Effector memory CD8-positive, alpha-beta T cell (primary cell): ENCODE results near the gene RELL1.

Source experiments
- ATAC-seq: fragments of 150-1000 bp; cut with Tn5 transposase; replicated peaks from 2 replicates; pipeline ENCODE4 v1.10.0; 2021; ENCODE audit warnings: mild to moderate bottlenecking, moderate library complexity
- DNase-seq, 3 experiments: peaks; one replicate each; pipeline ENCODE4 v3.0.0; 2021
- H3K27ac Mint-ChIP-seq, 2 donors: one replicate each; pipeline ENCODE4 v1.8.0; 2022; ENCODE audit warnings: mild to moderate bottlenecking in 2 of 2, mixed read lengths in 2 of 2, moderate library complexity in 2 of 2
- H3K27me3 Mint-ChIP-seq, 2 donors: one replicate each; pipeline ENCODE4 v1.8.0; 2022; ENCODE audit warnings: mixed read lengths in 2 of 2
- H3K36me3 Mint-ChIP-seq: one replicate; pipeline ENCODE4 v1.8.0; 2022; ENCODE audit warnings: mild to moderate bottlenecking, moderate library complexity, mixed read lengths; ENCODE audit not compliant: insufficient read depth
- H3K4me1 Mint-ChIP-seq, 2 donors: one replicate each; pipeline ENCODE4 v1.8.0; 2022; ENCODE audit warnings: low read depth in 2 of 2, mixed read lengths in 2 of 2
- H3K4me3 Mint-ChIP-seq, 2 donors: one replicate each; pipeline ENCODE4 v1.8.0; 2022; ENCODE audit warnings: mild to moderate bottlenecking in 2 of 2, mixed read lengths in 2 of 2, moderate library complexity in 2 of 2
- H3K9me3 Mint-ChIP-seq, 2 donors: one replicate each; pipeline ENCODE4 v1.8.0; 2022; ENCODE audit warnings: mixed read lengths in 2 of 2
- total RNA-seq, 9 experiments: gene quantifications; one replicate each; lab custom pipeline; 2026; lab: John Stamatoyannopoulos, UW

The RELL1 gene, protein sequence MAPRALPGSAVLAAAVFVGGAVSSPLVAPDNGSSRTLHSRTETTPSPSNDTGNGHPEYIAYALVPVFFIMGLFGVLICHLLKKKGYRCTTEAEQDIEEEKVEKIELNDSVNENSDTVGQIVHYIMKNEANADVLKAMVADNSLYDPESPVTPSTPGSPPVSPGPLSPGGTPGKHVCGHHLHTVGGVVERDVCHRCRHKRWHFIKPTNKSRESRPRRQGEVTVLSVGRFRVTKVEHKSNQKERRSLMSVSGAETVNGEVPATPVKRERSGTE
- 27.8 to 82.0 (median 45.9) reads per million in 9 experiments for total RNA-seq

DNA sequence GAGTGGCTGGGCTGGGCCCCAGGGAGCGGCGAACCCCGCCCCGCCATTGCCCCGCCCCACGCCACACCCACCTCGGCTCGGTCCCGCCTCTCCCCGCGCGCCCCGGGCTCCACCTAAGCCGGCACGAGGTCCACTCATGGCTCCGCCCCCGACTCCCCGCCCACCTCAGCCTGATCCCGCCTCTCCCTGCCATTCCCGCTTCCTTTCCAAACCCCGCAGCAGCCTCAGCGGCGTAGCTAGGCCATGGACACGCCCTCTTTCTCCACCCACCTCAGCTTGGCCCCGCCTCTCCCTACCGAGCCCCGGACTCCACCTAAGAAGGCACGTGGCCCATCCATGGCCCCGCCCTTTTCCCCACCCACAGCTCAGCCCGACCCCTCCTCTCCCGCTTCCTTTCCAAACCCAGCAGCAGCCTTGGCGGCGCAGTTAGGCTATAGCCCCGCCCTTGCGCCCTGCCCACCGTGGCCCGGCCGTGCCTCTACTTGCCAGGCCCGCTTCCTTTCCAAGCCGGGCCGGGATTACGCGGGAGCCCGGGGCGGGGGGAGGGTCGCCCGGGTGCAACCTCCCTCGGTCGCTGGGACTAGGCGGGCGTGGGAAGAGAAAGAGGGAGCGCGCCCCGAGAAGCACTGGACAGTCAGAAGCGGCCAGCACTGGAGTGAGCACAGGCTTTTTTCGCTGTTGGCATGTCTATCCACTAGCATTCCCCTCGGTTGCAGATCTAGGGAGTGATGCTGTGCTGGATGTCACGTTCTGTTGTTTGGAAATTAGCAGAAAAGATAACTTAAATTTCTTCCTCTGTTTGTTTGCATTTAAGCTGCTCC is at the start of gene RELL1:
RELL1 (minus strand) TSS at position 4 of the 821 bp plus-strand sequence. CDS start 89 bp downstream, outside the sequence.
- Mint-ChIP-seq H3K9me3 (no peaks in the 10 kb centered on the region), H3K4me1 (peaks cover 28 to 36% of the 10 kb centered on the region in 2 donors), H3K4me3 (peak within 1 kb of the TSS; percentile 81 to 97), H3K36me3 (peaks cover 31% of the 10 kb centered on the region), H3K27me3 (no peaks in the 10 kb centered on the region), H3K27ac (peak within 1 kb of the TSS; percentile 97 to 98)
- ATAC-seq: peak; percentile 76
- DNase-seq: peak; percentile 97

DNA sequence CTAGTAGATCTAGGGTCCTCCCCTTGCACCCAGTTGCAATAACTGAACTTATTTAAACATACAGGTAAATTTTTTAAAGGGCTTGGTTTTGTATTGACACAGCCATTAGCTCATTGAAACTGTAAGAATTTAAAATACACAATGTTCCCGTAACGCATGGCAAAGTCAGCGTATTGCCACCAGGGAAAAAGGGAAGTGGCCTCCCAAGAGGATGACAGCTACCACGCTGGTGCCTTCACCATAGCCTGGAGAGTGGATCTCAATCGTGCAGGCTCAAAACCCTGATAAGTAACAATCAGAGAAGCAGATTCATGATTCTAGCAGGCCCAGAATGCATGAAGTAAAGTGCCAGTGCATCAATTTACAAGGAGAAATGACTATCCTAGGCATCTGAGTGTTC is 49.4 kb upstream of the RELL1 start:
- DNase-seq: no peak
- Mint-ChIP-seq H3K27me3 (no peaks in the 10 kb centered on the region), H3K4me3 (no peak overlapping the region), H3K9me3 (no peaks in the 10 kb centered on the region), H3K4me1 (no peaks in the 10 kb centered on the region), H3K27ac (no peak overlapping the region), H3K36me3 (no peaks in the 10 kb centered on the region)
- ATAC-seq: no peak

DNA sequence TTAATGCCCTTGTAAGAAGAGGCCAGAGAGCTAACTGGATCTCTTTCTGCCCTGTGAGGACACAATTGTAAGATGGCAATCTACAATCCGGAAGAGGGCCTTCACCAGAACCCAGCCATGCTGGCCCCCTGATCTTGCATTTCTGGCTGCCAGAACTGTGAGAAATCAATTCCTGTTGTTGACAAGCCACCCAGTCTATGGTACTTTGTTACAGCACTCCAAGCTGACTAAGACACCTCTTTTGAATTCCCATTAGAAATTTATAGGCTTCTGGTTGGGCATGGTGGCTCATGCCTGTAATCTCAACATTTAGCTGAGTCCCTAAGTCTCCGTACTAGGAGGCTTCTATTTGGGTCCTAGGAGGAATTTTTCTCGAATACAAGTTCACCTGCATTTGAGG is 48.8 kb upstream of the RELL1 start:
- H3K27ac Mint-ChIP-seq: no peak overlapping the region
- H3K4me1 Mint-ChIP-seq: no peaks in the 10 kb centered on the region
- DNase-seq: no peak
- no peak overlapping the region for H3K4me3 Mint-ChIP-seq
- no peaks in the 10 kb centered on the region for H3K9me3 Mint-ChIP-seq
- no peaks in the 10 kb centered on the region for H3K27me3 Mint-ChIP-seq
- no peak for ATAC-seq
- H3K36me3 Mint-ChIP-seq: no peaks in the 10 kb centered on the region

DNA sequence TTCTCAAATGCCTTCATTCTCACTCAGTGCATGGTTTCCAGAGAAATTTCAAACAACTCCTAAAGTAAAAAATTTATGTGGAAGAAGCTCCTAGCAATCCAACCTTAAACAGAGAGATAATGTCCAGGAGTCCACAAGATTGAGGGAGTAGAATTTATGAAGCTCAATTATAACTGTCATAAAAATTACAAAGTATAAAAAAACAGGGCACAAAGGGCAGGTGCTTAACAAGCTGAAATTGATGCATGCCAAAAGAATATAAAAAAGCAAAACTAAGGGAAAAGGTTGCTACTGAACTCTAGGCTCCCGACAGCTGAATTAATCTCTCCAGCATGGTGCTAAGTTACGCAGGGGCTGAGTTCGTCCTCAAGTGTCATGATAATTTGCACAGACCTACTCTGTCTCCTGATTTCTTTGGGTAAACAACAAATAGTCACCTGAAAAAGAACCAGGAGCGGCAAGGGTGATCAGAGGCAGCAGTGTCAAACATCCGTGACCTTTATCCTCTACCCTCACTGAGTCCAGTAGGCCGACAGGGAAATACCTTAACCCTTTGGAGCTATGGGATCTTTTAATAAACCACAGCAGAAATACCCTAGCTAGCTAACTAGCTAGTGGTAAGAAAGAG is 47.2 kb upstream of the RELL1 start:
- DNase-seq (no peak), ATAC-seq (no peak)
- no peaks in the 10 kb centered on the region for H3K4me1 Mint-ChIP-seq
- H3K4me3 Mint-ChIP-seq: no peak overlapping the region
- peak overlapping the region in 1 of 2 donors; percentile 3 for H3K27ac Mint-ChIP-seq
- no peaks in the 10 kb centered on the region for H3K27me3 Mint-ChIP-seq
- no peaks in the 10 kb centered on the region for H3K36me3 Mint-ChIP-seq
- H3K9me3 Mint-ChIP-seq: no peaks in the 10 kb centered on the region

DNA sequence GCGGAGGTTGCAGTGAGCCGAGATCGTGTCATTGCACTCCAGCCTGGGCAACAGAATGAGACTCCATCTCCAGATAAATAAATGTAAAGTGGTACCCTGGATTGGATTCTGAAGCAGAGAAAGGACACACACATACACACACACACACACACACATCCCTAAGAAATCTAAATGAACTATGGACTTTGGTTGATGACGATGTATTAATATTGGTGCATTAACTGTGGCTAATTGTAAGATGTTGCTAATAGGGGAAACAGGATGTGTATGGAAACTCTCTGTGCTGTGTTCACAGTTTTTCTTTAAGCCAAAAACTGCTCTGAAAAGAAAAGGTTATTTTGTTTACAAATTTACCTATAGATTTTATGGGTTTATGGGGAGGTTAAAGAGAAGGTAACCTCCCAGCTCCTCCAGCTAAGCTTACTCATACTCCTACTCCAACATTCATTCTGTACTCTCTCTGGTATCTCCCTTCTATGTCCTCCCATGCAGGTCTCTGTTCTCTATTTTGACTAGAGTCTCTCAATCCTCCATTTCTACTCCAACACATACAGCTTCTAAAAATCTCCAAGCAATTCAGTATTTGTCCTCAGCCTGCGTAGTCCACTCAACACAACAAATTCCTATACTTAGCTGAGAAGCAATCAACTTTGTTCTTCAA is 46.5 kb upstream of the RELL1 start:
- Mint-ChIP-seq H3K4me1 (peaks cover under 1 to 2% of the 10 kb centered on the region in 2 donors), H3K36me3 (no peaks in the 10 kb centered on the region), H3K27ac (peak overlapping the region in 1 of 2 donors; percentile 3), H3K27me3 (no peaks in the 10 kb centered on the region), H3K9me3 (no peaks in the 10 kb centered on the region), H3K4me3 (no peak overlapping the region)
- ATAC-seq (no peak), DNase-seq (no peak)

DNA sequence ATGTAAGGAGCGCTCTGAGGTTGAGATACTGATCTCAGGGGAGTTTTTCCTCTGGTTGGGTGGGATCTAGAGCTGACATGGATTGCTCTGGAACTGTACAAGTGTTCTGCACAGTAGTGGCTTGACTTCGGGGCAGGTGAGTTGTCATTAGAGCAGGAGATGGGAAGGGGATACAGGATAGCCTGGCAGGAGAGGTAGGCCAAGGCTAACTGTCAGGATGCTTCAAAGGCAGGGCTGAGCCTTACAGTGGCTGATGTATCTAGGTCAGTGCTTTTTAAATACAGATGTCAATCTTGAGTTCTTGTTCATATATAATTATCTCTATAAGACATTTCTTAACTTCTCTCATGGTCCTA is 43.5 kb upstream of the RELL1 start:
- H3K27ac Mint-ChIP-seq: no peak overlapping the region
- no peaks in the 10 kb centered on the region for H3K27me3 Mint-ChIP-seq
- peaks cover 3% of the 10 kb centered on the region in 2 donors for H3K4me1 Mint-ChIP-seq
- no peaks in the 10 kb centered on the region for H3K9me3 Mint-ChIP-seq
- no peak overlapping the region for H3K4me3 Mint-ChIP-seq
- ATAC-seq (no peak), DNase-seq (no peak)
- no peaks in the 10 kb centered on the region for H3K36me3 Mint-ChIP-seq

DNA sequence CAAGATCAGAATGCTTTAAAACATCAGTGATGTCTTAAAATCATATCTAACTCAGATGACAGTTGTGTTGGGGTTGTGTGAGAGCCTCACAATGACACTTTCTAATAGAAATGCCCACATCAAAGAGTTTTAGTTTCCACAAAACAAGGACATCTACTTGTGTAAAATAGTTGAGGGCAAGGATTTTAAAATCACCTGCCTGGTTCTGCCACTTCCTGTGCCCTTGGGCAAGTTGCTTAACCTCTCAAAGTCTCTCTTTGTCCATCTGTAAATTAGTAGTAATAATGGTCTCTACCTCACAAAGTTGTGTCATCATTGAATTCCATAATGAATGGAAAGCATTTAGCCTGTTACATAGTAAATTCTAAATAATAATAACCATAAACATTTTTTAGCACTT is 41.9 kb upstream of the RELL1 start:
- Mint-ChIP-seq H3K36me3 (peaks cover 5% of the 10 kb centered on the region), H3K4me1 (peaks cover 3% of the 10 kb centered on the region in 2 donors), H3K9me3 (no peaks in the 10 kb centered on the region), H3K27me3 (no peaks in the 10 kb centered on the region), H3K4me3 (no peak overlapping the region), H3K27ac (no peak overlapping the region)
- no peak for ATAC-seq
- no peak for DNase-seq

DNA sequence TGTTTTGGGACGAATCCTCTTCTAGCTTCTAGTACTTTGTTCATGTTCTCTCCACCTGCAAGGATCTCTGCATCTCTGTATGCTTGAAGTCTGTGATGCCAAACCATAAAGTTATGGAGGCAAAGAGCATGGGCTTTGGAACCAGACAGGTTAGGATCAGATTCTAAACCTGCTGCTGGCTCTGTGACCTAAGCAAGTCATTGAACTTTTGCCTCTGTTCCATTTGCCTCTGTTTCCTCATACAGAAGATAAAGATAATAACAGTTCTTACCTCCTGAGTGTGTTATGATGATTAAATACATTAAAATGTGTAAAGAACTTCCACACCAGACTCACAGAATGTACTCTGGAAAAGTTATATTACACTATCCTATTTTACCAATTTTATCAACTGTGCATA is 41.5 kb upstream of the RELL1 start:
- H3K4me3 Mint-ChIP-seq: no peak overlapping the region
- H3K36me3 Mint-ChIP-seq: peaks cover 5% of the 10 kb centered on the region
- peaks cover 3% of the 10 kb centered on the region in 2 donors for H3K4me1 Mint-ChIP-seq
- no peaks in the 10 kb centered on the region for H3K9me3 Mint-ChIP-seq
- no peaks in the 10 kb centered on the region for H3K27me3 Mint-ChIP-seq
- DNase-seq (no peak), ATAC-seq (no peak)
- H3K27ac Mint-ChIP-seq: no peak overlapping the region

DNA sequence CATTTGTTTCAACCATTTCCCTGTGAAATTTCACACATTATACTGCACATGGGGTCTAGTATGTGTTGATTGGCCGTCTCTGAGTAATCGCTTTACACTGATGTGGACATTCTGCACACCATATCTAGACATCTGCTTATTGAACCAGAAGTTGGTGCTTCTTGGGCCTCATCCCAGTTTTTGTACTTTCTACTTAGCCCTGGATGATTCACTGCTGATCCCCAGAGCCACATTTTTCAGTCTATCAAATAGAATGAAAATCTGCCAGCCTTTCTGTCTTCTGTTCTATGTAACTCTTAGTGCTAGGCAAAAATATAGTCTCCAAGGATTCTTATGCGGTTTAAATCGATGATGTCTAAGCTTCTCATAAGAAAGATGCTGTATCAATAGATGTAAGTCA is 40.5 kb upstream of the RELL1 start:
- H3K4me3 Mint-ChIP-seq: no peak overlapping the region
- peaks cover 3 to 5% of the 10 kb centered on the region in 2 donors for H3K4me1 Mint-ChIP-seq
- no peak overlapping the region for H3K27ac Mint-ChIP-seq
- no peaks in the 10 kb centered on the region for H3K9me3 Mint-ChIP-seq
- DNase-seq (no peak), ATAC-seq (no peak)
- peaks cover 5% of the 10 kb centered on the region for H3K36me3 Mint-ChIP-seq
- H3K27me3 Mint-ChIP-seq: no peaks in the 10 kb centered on the region

DNA sequence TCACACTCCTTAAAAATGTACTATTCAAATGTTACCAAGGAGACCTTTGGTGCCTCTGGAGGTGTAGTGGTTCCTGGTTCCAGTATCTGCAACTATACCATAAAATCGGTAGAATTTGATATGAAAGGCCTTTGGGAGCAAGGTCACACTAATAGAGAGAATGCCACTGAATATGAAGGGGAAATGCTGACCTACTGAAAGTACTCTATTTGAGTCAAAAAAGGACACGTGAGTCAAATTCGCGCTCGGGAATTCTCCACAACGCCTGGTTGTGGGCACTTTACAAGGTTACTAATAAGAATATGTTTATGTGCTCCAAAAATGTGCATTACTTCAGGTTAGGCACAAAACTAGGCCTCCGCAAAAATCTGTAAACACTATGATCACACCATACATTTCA is 39.5 kb upstream of the RELL1 start:
- H3K27me3 Mint-ChIP-seq: no peaks in the 10 kb centered on the region
- ATAC-seq: no peak

DNA sequence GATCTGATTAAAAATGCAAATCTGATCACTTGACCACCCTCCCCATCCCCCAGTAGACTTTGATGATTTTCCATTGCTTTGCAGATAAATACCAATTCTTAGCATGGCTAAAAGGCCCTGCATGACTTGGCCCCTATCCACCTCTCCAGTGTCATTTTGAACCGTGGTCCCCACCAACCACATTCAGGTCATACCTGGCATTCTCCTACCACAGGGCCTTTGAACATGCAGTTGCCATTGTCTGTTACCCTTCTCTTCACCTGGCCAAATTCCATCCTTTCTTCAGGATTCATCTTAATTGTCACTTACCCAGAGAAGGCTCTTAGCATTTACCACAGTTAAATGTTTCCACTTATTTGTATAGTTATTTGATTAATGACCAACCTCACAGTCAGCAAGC is 36.9 kb upstream of the RELL1 start:
- Mint-ChIP-seq H3K4me3 (no peak overlapping the region), H3K27ac (no peak overlapping the region), H3K36me3 (peaks cover 7% of the 10 kb centered on the region), H3K9me3 (no peaks in the 10 kb centered on the region), H3K4me1 (peaks cover 3 to 5% of the 10 kb centered on the region in 2 donors), H3K27me3 (peaks cover 6% of the 10 kb centered on the region in 2 donors)
- no peak for DNase-seq
- no peak for ATAC-seq

More for the DNA sequence above, 39.5 kb upstream of the RELL1 start:
- H3K9me3 Mint-ChIP-seq: no peaks in the 10 kb centered on the region
- DNase-seq: no peak
- H3K36me3 Mint-ChIP-seq: peaks cover 7% of the 10 kb centered on the region
- no peak overlapping the region for H3K27ac Mint-ChIP-seq
- peaks cover 3 to 5% of the 10 kb centered on the region in 2 donors for H3K4me1 Mint-ChIP-seq
- no peak overlapping the region for H3K4me3 Mint-ChIP-seq

DNA sequence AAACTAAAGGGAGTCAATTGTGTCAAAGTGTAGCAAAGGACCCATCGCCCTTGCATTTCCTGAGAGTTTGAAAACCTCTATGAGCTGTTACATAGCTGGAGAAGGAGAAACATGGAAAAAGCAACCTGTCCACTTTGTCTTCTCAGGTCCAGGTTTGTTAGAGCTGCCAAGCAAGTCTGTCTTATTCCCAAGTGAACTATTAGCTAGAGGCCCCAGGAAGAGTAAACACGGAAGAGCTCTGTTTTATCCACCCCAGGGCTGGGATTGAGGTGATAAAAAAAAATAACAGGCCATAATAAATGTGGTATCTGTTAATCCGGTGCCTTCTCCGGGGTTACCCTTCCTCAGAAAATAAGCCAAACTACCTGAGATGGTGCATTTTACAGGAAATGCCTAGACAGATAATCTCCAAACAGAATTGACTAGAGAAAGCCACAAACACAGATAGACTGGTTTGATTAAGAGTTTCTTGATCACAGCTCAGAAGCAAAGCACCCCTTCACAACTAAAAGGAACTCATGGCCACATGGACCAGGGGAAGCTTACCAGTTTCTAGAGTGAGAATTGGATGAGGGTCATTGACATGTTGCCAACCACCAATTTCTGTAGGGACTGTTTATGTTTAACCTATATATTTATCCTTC is 35.9 kb upstream of the RELL1 start:
- H3K27ac Mint-ChIP-seq: no peak overlapping the region
- no peak overlapping the region for H3K4me3 Mint-ChIP-seq
- peaks cover 7% of the 10 kb centered on the region for H3K36me3 Mint-ChIP-seq
- ATAC-seq (no peak), DNase-seq (no peak)
- no peaks in the 10 kb centered on the region for H3K9me3 Mint-ChIP-seq
- peaks cover 6 to 14% of the 10 kb centered on the region in 2 donors for H3K27me3 Mint-ChIP-seq
- H3K4me1 Mint-ChIP-seq: peaks cover 0 to 2% of the 10 kb centered on the region in 2 donors

DNA sequence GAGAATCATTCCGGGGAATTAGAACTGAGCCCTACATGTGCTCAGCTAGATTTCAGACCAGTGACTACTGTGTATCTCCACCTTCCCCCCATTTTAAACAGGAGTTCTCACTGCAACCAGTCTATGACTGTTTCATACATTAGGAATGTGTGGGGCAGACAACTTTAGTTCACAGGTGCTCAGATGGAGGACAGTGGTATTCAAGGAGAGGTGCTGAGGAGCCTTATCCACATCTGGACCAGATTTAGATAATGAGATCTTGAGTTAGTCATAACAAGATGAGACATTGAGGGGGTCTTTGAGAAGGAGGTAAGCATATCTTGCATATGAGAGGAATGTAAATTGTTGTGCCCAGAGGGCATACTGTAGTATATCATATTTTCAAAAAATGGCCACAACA is 32.8 kb upstream of the RELL1 start:
- DNase-seq: no peak
- H3K36me3 Mint-ChIP-seq: peaks cover 5% of the 10 kb centered on the region
- H3K4me1 Mint-ChIP-seq: peaks cover 0 to 4% of the 10 kb centered on the region in 2 donors
- no peak overlapping the region for H3K4me3 Mint-ChIP-seq
- H3K9me3 Mint-ChIP-seq: no peaks in the 10 kb centered on the region
- H3K27ac Mint-ChIP-seq: no peak overlapping the region
- peaks cover 18 to 24% of the 10 kb centered on the region in 2 donors for H3K27me3 Mint-ChIP-seq
- no peak for ATAC-seq
